ENCODE measurements around the gene DMRTB1.

Gene DMRTB1

DNA sequence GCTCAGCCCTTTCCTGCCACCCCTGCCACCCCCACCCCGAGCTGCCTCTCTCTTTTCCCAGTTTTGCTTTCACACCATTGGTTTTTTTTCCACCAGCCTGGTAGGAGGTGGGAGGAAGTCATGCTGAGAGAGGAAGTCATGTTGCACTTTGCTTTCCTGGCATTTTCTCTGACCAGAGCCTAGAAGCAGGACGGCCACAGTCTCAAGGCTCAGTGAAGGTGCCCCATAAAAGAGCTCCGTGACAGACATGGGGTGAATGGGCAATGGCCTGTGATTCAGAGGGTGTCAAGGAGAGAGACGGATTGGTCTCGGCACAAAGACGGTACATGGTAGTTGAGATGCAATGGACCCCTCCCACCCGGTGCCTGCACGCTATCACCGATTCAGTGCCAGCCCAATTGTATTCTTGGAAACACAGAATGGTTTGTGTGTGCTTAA, 42.1 kb upstream of the DMRTB1 start:
- POLR2A ChIA-PET, result no interaction called here
- no peak for DNase-seq (ENCODE audit: low read depth, low spot score)
- TF ChIP-seq, protein P1, sequence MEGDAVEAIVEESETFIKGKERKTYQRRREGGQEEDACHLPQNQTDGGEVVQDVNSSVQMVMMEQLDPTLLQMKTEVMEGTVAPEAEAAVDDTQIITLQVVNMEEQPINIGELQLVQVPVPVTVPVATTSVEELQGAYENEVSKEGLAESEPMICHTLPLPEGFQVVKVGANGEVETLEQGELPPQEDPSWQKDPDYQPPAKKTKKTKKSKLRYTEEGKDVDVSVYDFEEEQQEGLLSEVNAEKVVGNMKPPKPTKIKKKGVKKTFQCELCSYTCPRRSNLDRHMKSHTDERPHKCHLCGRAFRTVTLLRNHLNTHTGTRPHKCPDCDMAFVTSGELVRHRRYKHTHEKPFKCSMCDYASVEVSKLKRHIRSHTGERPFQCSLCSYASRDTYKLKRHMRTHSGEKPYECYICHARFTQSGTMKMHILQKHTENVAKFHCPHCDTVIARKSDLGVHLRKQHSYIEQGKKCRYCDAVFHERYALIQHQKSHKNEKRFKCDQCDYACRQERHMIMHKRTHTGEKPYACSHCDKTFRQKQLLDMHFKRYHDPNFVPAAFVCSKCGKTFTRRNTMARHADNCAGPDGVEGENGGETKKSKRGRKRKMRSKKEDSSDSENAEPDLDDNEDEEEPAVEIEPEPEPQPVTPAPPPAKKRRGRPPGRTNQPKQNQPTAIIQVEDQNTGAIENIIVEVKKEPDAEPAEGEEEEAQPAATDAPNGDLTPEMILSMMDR (IDR thresholded peaks at IDR 0.05; ENCODE audit: insufficient read depth, low read length, missing control alignments), result no peak
- H3K4me3 ChIP-seq (ENCODE audit: low read depth, low read length), result no peak overlapping the region
- CTCF ChIA-PET, result interaction anchor here (1.0 to 1.4 kb wide), 2 partner anchors 13 to 139 kb away, joined by 3 read pairs; no protein-coding TSS in a partner anchor

DNA sequence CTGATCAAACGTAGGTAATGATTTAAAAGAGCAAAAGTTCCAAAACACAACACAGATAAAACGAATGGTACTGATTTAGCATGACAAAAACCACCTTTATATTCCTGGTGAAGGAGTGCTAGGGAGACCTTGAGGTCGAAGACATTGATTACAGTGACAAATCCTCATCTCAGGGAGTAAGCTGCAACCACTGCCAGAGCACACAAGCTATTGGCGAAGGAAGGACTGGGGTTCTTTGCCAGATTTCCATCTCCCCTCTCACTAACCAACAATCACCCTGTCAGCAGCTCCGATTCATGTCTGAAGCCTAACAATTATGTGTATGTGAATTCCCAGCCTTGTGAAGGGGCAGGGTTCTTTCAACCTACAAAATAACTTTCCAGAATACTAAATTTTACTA, 40.2 kb upstream of the DMRTB1 start:
- no peak for DNase-seq (ENCODE audit: low read depth, low spot score)
- H3K4me3 ChIP-seq (ENCODE audit: low read depth, low read length), result no peak overlapping the region
- TF ChIP-seq, protein P1 (IDR thresholded peaks at IDR 0.05; ENCODE audit: insufficient read depth, low read length, missing control alignments), result no peak
- ChIA-PET CTCF (no interaction called here), POLR2A (no interaction called here)

DNA sequence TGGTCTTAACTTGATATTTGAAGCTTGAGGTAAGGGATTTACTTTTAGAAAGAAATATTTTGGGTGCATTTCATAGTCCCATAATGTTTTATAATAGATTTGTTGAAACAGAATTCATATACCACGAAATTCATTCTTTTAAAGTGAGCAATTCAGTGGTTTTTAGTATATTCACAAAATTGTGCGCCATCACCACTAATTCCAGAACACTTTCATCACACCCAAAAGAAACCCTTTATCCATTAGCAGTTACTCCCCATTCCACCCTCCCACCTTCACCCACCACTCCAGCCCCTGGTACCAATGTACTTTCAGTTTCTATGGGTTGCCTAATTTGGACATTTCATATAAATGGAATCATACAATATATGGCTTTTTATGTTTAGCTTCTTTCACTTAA, 38.9 kb upstream of the DMRTB1 start:
- CTCF ChIA-PET, result interaction anchor here (0.7 to 1.3 kb wide), 3 partner anchors 10 to 142 kb away, joined by 3 to 4 read pairs (median 3); no protein-coding TSS in a partner anchor
- DNase-seq (ENCODE audit: low read depth, low spot score), result no peak
- TF ChIP-seq, protein P1 (IDR thresholded peaks at IDR 0.05; ENCODE audit: insufficient read depth, low read length, missing control alignments), result no peak
- POLR2A ChIA-PET, result no interaction called here
- H3K4me3 ChIP-seq (ENCODE audit: low read depth, low read length), result no peak overlapping the region

DNA sequence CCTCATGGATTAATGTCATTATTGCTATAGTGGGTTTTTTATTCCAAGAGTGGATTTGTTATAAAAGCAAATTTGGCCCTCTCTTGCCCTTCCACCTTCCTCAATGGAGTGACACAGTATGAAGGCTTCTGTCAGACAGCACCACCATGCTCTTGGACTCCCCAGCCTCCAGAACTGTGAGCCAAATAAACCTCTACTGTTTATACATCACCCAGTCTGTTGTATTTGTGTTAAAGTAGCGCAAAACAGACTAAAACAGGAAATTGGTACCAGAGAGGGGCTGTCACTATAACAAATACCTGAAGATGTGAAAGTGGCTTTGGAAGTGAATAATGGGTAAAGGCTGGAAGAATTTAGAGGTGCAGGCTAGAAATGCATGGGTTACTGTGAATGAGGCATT, 38.0 kb upstream of the DMRTB1 start:
- no peak overlapping the region for H3K4me3 ChIP-seq (ENCODE audit: low read depth, low read length)
- ChIA-PET POLR2A (no interaction called here), CTCF (interaction anchor here (1.3 kb wide), 1 partner anchor 143 kb away, joined by 3 read pairs; no protein-coding TSS in a partner anchor)
- DNase-seq (ENCODE audit: low read depth, low spot score), result no peak
- TF ChIP-seq, protein P1 (IDR thresholded peaks at IDR 0.05; ENCODE audit: insufficient read depth, low read length, missing control alignments), result no peak

DNA sequence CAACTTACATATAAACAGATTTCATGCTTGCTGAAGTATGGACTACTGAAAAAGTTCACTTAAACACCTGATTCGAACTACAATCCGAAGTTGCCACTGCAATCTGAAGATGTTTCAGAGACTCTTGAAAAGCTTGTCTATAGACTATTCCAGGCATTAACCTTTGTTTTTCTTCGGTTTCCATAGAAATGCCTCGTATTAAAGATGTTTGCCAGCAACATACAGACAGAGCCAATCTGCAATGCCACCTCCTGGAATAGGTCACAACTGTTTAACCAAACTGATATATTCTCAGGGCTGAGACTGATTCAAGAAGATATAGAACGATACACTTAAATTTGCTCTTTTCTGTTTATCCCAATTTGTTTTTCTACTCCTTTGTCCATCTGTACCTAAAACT, 28.9 kb upstream of the DMRTB1 start:
- CTCF ChIA-PET, result interaction anchor here (0.9 to 1.9 kb wide), 4 partner anchors 10 to 152 kb away, joined by 3 to 8 read pairs (median 6); no protein-coding TSS in a partner anchor

DNA sequence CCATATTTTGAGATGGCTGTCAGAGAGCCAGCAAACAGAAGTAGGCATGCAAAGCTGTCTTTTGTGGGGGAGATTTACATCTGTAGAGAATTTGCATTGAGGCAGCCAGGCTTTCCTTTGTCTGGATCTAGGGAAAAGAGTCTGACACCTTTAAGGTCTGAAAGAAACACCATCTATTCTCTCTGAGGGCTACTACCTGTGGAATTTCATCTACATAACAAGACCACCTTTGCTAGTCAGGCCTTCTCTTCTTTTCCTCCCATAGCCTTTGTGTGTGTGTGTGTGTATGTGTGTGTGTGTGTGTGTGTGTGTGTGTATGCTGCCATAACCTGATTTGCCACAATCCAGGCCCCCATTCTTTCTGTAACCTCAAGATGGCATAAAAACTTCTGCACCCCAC, 28.4 kb upstream of the DMRTB1 start:
- POLR2A ChIA-PET, result no interaction called here
- DNase-seq (ENCODE audit: low read depth, low spot score), result no peak
- H3K4me3 ChIP-seq (ENCODE audit: low read depth, low read length), result no peak overlapping the region
- CTCF ChIA-PET, result interaction anchor here (1.1 to 1.9 kb wide), 4 partner anchors 14 to 152 kb away, joined by 3 to 8 read pairs (median 6); no protein-coding TSS in a partner anchor
- TF ChIP-seq, protein P1 (IDR thresholded peaks at IDR 0.05; ENCODE audit: insufficient read depth, low read length, missing control alignments), result no peak

More for the DNA sequence above, 28.9 kb upstream of the DMRTB1 start:
- no peak for DNase-seq (ENCODE audit: low read depth, low spot score)
- POLR2A ChIA-PET, result no interaction called here
- no peak overlapping the region for H3K4me3 ChIP-seq (ENCODE audit: low read depth, low read length)
- TF ChIP-seq, protein P1 (IDR thresholded peaks at IDR 0.05; ENCODE audit: insufficient read depth, low read length, missing control alignments), result no peak

All from AG04449 (cell line).